ENCODE data around the gene SKIC2. TPM values are rescaled to one million over a fixed set of nuclear protein-coding genes. Genes with fewer than 3 reads are reported as not detected.

The SKIC2 gene
- total and polyA plus RNA-seq, 10 of the 15 experiments (the other 5 are each of a cell fraction or from before 2014, with no cell fraction given): 3.3 to 79.2 (median 32.5) TPM

DNA sequence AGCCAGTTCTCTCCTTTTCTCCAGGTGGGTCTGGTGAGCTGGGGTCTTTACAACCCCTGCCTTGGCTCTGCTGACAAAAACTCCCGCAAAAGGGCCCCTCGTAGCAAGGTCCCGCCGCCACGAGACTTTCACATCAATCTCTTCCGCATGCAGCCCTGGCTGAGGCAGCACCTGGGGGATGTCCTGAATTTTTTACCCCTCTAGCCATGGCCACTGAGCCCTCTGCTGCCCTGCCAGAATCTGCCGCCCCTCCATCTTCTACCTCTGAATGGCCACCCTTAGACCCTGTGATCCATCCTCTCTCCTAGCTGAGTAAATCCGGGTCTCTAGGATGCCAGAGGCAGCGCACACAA lies 13.8 kb upstream of the SKIC2 start (continued):
- TF ChIP-seq, protein P1, sequence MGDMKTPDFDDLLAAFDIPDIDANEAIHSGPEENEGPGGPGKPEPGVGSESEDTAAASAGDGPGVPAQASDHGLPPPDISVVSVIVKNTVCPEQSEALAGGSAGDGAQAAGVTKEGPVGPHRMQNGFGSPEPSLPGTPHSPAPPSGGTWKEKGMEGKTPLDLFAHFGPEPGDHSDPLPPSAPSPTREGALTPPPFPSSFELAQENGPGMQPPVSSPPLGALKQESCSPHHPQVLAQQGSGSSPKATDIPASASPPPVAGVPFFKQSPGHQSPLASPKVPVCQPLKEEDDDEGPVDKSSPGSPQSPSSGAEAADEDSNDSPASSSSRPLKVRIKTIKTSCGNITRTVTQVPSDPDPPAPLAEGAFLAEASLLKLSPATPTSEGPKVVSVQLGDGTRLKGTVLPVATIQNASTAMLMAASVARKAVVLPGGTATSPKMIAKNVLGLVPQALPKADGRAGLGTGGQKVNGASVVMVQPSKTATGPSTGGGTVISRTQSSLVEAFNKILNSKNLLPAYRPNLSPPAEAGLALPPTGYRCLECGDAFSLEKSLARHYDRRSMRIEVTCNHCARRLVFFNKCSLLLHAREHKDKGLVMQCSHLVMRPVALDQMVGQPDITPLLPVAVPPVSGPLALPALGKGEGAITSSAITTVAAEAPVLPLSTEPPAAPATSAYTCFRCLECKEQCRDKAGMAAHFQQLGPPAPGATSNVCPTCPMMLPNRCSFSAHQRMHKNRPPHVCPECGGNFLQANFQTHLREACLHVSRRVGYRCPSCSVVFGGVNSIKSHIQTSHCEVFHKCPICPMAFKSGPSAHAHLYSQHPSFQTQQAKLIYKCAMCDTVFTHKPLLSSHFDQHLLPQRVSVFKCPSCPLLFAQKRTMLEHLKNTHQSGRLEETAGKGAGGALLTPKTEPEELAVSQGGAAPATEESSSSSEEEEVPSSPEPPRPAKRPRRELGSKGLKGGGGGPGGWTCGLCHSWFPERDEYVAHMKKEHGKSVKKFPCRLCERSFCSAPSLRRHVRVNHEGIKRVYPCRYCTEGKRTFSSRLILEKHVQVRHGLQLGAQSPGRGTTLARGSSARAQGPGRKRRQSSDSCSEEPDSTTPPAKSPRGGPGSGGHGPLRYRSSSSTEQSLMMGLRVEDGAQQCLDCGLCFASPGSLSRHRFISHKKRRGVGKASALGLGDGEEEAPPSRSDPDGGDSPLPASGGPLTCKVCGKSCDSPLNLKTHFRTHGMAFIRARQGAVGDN (IDR thresholded peaks at IDR 0.05): no peak
- TF ChIP-seq MXI1 (IDR thresholded peaks at IDR 0.05; ENCODE audit: low read depth, low read length) (no peak), JUND (IDR thresholded peaks at IDR 0.05; ENCODE audit: low read depth, low read length) (no peak)

DNA sequence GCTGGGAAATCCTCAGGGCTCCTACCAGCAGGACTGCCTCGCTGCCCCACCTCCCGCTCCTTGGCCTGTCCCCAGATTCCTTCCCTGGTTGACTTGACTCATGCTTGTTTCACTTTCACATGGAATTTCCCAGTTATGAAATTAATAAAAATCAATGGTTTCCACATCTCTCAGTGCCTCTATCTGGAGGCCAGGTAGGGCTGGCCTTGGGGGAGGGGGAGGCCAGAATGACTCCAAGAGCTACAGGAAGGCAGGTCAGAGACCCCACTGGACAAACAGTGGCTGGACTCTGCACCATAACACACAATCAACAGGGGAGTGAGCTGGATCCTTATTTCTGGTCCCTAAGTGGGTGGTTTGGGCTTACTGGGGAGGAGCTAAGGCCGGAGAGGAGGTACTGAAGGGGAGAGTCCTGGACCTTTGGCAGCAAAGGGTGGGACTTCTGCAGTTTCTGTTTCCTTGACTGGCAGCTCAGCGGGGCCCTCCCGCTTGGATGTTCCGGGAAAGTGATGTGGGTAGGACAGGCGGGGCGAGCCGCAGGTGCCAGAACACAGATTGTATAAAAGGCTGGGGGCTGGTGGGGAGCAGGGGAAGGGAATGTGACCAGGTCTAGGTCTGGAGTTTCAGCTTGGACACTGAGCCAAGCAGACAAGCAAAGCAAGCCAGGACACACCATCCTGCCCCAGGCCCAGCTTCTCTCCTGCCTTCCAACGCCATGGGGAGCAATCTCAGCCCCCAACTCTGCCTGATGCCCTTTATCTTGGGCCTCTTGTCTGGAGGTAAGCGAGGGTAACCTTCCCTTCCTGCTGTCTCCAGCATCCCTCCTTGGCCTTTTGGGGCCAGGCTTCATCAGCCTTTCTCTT lies 13.2 kb upstream of the SKIC2 start, which contains the start of gene CFB:
TSS of gene CFB (plus strand) at position 589 of the 863 bp plus-strand sequence. CDS start at position 716, 127 bp downstream.
- SMC1A ChIA-PET (ENCODE audit: uncharacterized antibody, unreplicated experiment): no interaction called here
- Histone ChIP-seq H3K27me3 (replicated peaks in 1 of 2; ENCODE audit: control insufficient read depth in 2 of 2, insufficient read depth in 2 of 2, low read length in 1 of 2) (peaks cover 0 to 3% of the 10 kb centered on the region in 2 experiments; a peak in 3 of 4 replicates), H3K4me1 (ENCODE audit: control insufficient read depth, insufficient read depth, low read length) (peaks cover 3% of the 10 kb centered on the region; the same call in 1 of the 2 replicates), H3K79me2 (ENCODE audit: control insufficient read depth, insufficient read depth, low read length) (no peaks in the 10 kb centered on the region), H3K36me3 (ENCODE audit: control insufficient read depth in 2 of 2, insufficient read depth in 2 of 2, low read length in 1 of 2) (no peaks in the 10 kb centered on the region), H3K4me3 (no peak within 1 kb of the TSS), H4K20me1 (ENCODE audit: control insufficient read depth, insufficient read depth) (no peaks in the 10 kb centered on the region), H3K27ac (ENCODE audit: control insufficient read depth, insufficient read depth) (no peak within 1 kb of the TSS), H3K9ac (ENCODE audit: control insufficient read depth, insufficient read depth, low read length) (no peak within 1 kb of the TSS), H2AFZ (ENCODE audit: control insufficient read depth, low read depth, low read length) (no peak within 1 kb of the TSS), H3K9me3 (replicated peaks; ENCODE audit: control insufficient read depth, insufficient read depth, low read length) (no peaks in the 10 kb centered on the region), H3K4me2 (ENCODE audit: control insufficient read depth, insufficient read depth) (no peak within 1 kb of the TSS)
- RAD21 ChIA-PET (ENCODE audit: unreplicated experiment): no interaction called here
- WGBS (ENCODE audit: insufficient coverage, insufficient replicate concordance, low lambda C conversion rate, missing lambda C conversion rate): 27% methylated on average over 11 of the region's 11 CpGs
- DNase-seq (ENCODE audit: low read depth, low spot score) (no peak), ATAC-seq (no peak; the same call in 2 of the 3 replicates), FAIRE-seq (no peak)
- in situ Hi-C loops (cut with MboI): no loop called here
- no peak for TF ChIP-seq SP1 (IDR thresholded peaks at IDR 0.05; ENCODE audit: low read depth, low read length)
- TF ChIP-seq JUNB (IDR thresholded peaks at IDR 0.05): 0 out of 2 replicates have a peak, but pooled peaks have one; percentile 24
- no peak for TF ChIP-seq CREM (IDR thresholded peaks at IDR 0.05; ENCODE audit: low read depth)
- TF ChIP-seq, protein P2, sequence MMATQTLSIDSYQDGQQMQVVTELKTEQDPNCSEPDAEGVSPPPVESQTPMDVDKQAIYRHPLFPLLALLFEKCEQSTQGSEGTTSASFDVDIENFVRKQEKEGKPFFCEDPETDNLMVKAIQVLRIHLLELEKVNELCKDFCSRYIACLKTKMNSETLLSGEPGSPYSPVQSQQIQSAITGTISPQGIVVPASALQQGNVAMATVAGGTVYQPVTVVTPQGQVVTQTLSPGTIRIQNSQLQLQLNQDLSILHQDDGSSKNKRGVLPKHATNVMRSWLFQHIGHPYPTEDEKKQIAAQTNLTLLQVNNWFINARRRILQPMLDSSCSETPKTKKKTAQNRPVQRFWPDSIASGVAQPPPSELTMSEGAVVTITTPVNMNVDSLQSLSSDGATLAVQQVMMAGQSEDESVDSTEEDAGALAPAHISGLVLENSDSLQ (IDR thresholded peaks at IDR 0.05): 0 out of 2 replicates have a peak, but pooled peaks have one; percentile 22
- no peak for TF ChIP-seq MTA2 (IDR thresholded peaks at IDR 0.05; ENCODE audit: low read depth)
- no peak for TF ChIP-seq SIN3A (IDR thresholded peaks at IDR 0.05; ENCODE audit: low read depth, low read length)
- TF ChIP-seq, protein P3, sequence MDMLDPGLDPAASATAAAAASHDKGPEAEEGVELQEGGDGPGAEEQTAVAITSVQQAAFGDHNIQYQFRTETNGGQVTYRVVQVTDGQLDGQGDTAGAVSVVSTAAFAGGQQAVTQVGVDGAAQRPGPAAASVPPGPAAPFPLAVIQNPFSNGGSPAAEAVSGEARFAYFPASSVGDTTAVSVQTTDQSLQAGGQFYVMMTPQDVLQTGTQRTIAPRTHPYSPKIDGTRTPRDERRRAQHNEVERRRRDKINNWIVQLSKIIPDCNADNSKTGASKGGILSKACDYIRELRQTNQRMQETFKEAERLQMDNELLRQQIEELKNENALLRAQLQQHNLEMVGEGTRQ (IDR thresholded peaks at IDR 0.05; ENCODE audit: borderline replicate concordance, low read depth, low read length): no peak
- intact Hi-C loops (cut with micrococcal nuclease; ENCODE audit: unreplicated experiment): no loop called here
- CTCF ChIA-PET: interaction anchor here (0.8 kb wide), 1 partner anchor 76 kb away, joined by 3 read pairs; no protein-coding TSS in a partner anchor
- POLR2A ChIA-PET: interaction anchor here (0.5 kb wide), 1 partner anchor 113 kb away, joined by 7 read pairs; no protein-coding TSS in a partner anchor
- no TSS peak for BruUV-seq (replicated peaks)

Data from GM12878 (cell line).